GM10266 (cell line): Measurements from ENCODE around the gene MYH8.

ENCODE experiments used
- DNase-seq: peaks from one replicate; pipeline ENCODE4 v3.0.0; 2012; ENCODE audit errors: extremely low spot score
- TF ChIP-seq, protein P1 (sequence below): IDR thresholded peaks from 2 replicates; pipeline ENCODE4 v1.5.1; 2012; ENCODE audit warnings: mild to moderate bottlenecking, low read depth; ENCODE audit not compliant: control insufficient read depth, insufficient read depth; ENCODE audit errors: missing control alignments

Gene MYH8

GRCh38 chr17:10447026-10447931, 25.5 kb upstream of the MYH8 start:
- no peak for DNase-seq
- TF ChIP-seq, protein P1, sequence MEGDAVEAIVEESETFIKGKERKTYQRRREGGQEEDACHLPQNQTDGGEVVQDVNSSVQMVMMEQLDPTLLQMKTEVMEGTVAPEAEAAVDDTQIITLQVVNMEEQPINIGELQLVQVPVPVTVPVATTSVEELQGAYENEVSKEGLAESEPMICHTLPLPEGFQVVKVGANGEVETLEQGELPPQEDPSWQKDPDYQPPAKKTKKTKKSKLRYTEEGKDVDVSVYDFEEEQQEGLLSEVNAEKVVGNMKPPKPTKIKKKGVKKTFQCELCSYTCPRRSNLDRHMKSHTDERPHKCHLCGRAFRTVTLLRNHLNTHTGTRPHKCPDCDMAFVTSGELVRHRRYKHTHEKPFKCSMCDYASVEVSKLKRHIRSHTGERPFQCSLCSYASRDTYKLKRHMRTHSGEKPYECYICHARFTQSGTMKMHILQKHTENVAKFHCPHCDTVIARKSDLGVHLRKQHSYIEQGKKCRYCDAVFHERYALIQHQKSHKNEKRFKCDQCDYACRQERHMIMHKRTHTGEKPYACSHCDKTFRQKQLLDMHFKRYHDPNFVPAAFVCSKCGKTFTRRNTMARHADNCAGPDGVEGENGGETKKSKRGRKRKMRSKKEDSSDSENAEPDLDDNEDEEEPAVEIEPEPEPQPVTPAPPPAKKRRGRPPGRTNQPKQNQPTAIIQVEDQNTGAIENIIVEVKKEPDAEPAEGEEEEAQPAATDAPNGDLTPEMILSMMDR: no peak

GRCh38 chr17:10439816-10440215, 18.1 kb upstream of the MYH8 start:
- no peak for DNase-seq

GRCh38 chr17:10435096-10435495, 13.3 kb upstream of the MYH8 start:
- no peak for DNase-seq
- TF ChIP-seq, protein P1: no peak

More at GRCh38 chr17:10439816-10440215, 18.1 kb upstream of the MYH8 start:
- TF ChIP-seq, protein P1: no peak

DNA sequence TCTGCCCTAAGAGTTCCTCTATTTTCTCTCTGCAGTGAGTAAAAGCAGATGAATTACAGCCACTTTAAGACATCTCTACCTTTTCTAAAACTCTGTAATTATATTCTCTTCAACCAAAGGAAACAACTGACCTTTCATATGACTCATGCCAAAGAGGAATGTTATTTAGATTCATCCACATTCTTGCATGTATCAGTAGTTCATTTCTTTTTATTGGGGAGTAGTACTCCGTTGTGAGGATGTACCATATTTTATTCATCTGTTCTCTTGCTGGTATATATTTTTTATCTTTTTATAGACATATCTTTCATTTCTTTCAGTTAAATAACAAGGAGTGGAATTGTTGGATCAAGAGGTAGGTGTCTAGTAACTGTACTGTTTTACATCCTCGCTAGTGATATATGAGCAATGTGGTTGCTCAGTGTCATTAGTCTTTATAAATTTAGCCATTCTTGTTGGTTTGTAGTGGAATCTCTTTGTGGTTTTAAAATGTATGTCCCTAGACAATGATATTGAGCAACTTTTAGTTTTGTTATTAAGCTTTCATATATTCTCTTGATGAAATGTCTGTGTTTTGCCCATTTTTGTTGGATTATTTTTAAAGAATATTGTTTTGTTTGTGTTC, 7.8 kb upstream of the MYH8 start:
- TF ChIP-seq, protein P1: no peak
- DNase-seq: no peak

GRCh38 chr17:10428781-10429180, 7.0 kb upstream of the MYH8 start:
- no peak for DNase-seq
- TF ChIP-seq, protein P1: no peak

DNA sequence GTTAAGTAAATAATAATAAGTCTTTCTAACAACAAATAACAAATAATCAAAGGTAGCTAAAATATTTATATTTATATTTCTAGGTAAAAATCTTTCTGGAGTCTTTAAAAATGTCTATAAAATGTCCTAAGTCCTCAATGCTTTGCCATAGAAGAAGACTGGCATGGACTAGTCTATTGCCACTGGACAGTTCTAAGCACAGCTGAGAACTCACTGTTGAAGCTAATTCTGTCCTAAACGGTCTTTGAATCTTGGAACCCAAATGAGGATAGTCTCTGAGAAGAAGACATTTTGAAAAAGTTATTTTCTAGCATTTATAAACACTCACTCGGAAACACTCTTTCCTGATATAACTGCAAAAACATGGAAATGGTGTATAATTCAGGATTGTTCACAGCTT, 539 bp downstream of the MYH8 start:
- TF ChIP-seq, protein P1: no peak
- DNase-seq: no peak

GRCh38 chr17:10420811-10421210, 939 bp downstream of the MYH8 start:
- DNase-seq: no peak
- TF ChIP-seq, protein P1: no peak
